ENCODE data around the gene N4BP3.

DNA sequence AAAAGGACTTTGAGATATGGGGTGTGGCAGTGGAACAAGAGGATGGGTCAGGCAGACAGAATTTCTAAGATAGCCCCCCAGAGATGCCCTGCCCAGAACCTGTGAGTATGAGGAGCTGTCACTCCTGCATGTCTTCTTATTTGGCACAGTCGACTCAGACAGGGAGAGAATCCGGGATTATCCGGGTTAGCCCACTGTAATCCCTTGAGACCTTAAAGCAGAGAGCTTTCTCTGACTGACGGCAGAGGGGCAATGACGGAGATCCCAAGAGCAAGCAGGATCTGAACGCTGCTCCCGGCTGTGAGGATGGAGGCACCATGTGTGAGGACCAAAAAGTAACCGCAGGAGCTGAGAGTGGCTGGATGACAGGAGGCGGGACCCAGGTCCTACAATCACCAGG lies 49.1 kb downstream of the N4BP3 start:
- no peak for TF ChIP-seq POLR2A (IDR thresholded peaks at IDR 0.05)
- TF ChIP-seq CTCF (IDR thresholded peaks at IDR 0.05) = no peak
- TF ChIP-seq POLR2AphosphoS5 (IDR thresholded peaks at IDR 0.05) = no peak
